EH (cell line): ENCODE results near the gene CBFA2T2.
"Not testable (repeated sequence)": the region's sequence is repeated elsewhere in the genome, so short reads cannot be mapped to it uniquely, and the experiment has no call there.

Experiments used
- DNase-seq: peaks from one replicate; pipeline ENCODE4 v3.0.0-alpha.2; 2015; ENCODE audit warnings: low read depth

CBFA2T2 gene

GRCh38 chr20:33507461-33507860 lies 17.6 kb downstream of the CBFA2T2 start:
- no peak for DNase-seq

GRCh38 chr20:33508015-33508414 lies 18.1 kb downstream of the CBFA2T2 start:
- DNase-seq: not testable (repeated sequence)

GRCh38 chr20:33509057-33509456 lies 19.2 kb downstream of the CBFA2T2 start:
- not testable (repeated sequence) for DNase-seq

GRCh38 chr20:33511876-33512275 lies 22.0 kb downstream of the CBFA2T2 start:
- not testable (repeated sequence) for DNase-seq

- DNase-seq: no peak
Observed at GRCh38 chr20:33515569-33516216, 25.8 kb downstream of the CBFA2T2 start.

GRCh38 chr20:33516882-33517281 lies 27.0 kb downstream of the CBFA2T2 start:
- peak; percentile 23 for DNase-seq

GRCh38 chr20:33518071-33518470 lies 28.2 kb downstream of the CBFA2T2 start:
- peak; percentile 85 for DNase-seq

- DNase-seq: no peak
Observed at GRCh38 chr20:33521461-33521860, 31.6 kb downstream of the CBFA2T2 start.

- no peak for DNase-seq
Observed at GRCh38 chr20:33522256-33522820, 32.4 kb downstream of the CBFA2T2 start.

- DNase-seq: no peak
Observed at GRCh38 chr20:33524261-33524660, 34.4 kb downstream of the CBFA2T2 start.

- DNase-seq: no peak
Observed at GRCh38 chr20:33526769-33527168, 36.9 kb downstream of the CBFA2T2 start.

- peak; percentile 37 for DNase-seq
Observed at GRCh38 chr20:33531047-33531877, 41.4 kb downstream of the CBFA2T2 start.

- DNase-seq: no peak
Observed at GRCh38 chr20:33531885-33532284, 42.0 kb downstream of the CBFA2T2 start.

- no peak for DNase-seq
Observed at GRCh38 chr20:33532753-33533459, 43.0 kb downstream of the CBFA2T2 start.

- DNase-seq: not testable (repeated sequence)
Observed at GRCh38 chr20:33535717-33536116, 45.8 kb downstream of the CBFA2T2 start.

GRCh38 chr20:33537608-33538007 lies 47.7 kb downstream of the CBFA2T2 start:
- DNase-seq: no peak

GRCh38 chr20:33539129-33539528 lies 49.2 kb downstream of the CBFA2T2 start:
- DNase-seq: peak; percentile 43

- DNase-seq: no peak
Observed at GRCh38 chr20:33540427-33540826, 50.5 kb downstream of the CBFA2T2 start.

GRCh38 chr20:33541074-33541473 lies 51.2 kb downstream of the CBFA2T2 start:
- DNase-seq: no peak

- DNase-seq: no peak
Observed at GRCh38 chr20:33541797-33542196, 51.9 kb downstream of the CBFA2T2 start.

GRCh38 chr20:33545763-33546162 lies 55.9 kb downstream of the CBFA2T2 start:
- DNase-seq: no peak

GRCh38 chr20:33549229-33549999 lies 59.5 kb downstream of the CBFA2T2 start:
- no peak for DNase-seq
